ENCODE data around the gene GALNT17.

The GALNT17 gene

DNA sequence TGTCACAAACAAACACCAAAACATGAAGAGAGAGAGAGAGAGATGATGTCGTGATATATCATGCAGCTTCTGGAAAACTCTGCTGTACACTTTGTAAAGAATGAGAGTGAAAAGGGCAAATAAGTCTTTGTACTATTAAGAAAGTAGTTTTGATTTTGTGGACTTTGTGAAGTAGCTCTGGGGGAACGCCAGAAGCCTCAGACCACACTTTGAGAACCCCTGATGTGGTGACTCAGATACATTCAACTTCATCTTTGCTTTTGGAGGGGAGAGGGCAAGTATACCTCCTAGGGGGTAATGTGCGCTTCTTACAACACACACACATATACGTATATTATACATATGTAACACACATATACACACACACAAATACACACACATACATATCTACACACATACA is 84.3 kb downstream of the GALNT17 start:
- Histone ChIP-seq H3K27me3 (ENCODE audit: insufficient read depth, low read length, poor library complexity, severe bottlenecking) (no peaks in the 10 kb centered on the region), H2AFZ (ENCODE audit: low read length) (no peak overlapping the region), H3F3A (ENCODE audit: low read depth) (no peaks in the 10 kb centered on the region), H3K9me2 (replicated peaks; ENCODE audit: low read depth, low read length) (no peaks in the 10 kb centered on the region), H3K9ac (ENCODE audit: low read depth, low read length, poor library complexity, severe bottlenecking) (no peak overlapping the region), H3K36me3 (ENCODE audit: insufficient read depth, low read length) (no peaks in the 10 kb centered on the region), H4K20me1 (ENCODE audit: insufficient read depth, low read length, poor library complexity, severe bottlenecking) (no peaks in the 10 kb centered on the region), H3K4me2 (ENCODE audit: low read depth, low read length, poor library complexity, severe bottlenecking) (no peak overlapping the region), H3K4me1 (ENCODE audit: insufficient read depth, low read length, poor library complexity, severe bottlenecking) (no peaks in the 10 kb centered on the region), H3K79me2 (ENCODE audit: insufficient read depth, low read length) (no peaks in the 10 kb centered on the region), H3K9me3 (ENCODE audit: insufficient read depth, low read depth, low read length) (peaks cover 11% of the 10 kb centered on the region; the same call in 1 of the 2 replicates), H3K4me3 (ENCODE audit: low read length, poor library complexity, severe bottlenecking) (no peak overlapping the region)
- TF ChIP-seq, protein P1, sequence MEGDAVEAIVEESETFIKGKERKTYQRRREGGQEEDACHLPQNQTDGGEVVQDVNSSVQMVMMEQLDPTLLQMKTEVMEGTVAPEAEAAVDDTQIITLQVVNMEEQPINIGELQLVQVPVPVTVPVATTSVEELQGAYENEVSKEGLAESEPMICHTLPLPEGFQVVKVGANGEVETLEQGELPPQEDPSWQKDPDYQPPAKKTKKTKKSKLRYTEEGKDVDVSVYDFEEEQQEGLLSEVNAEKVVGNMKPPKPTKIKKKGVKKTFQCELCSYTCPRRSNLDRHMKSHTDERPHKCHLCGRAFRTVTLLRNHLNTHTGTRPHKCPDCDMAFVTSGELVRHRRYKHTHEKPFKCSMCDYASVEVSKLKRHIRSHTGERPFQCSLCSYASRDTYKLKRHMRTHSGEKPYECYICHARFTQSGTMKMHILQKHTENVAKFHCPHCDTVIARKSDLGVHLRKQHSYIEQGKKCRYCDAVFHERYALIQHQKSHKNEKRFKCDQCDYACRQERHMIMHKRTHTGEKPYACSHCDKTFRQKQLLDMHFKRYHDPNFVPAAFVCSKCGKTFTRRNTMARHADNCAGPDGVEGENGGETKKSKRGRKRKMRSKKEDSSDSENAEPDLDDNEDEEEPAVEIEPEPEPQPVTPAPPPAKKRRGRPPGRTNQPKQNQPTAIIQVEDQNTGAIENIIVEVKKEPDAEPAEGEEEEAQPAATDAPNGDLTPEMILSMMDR (conservative IDR thresholded peaks at IDR 0.05; ENCODE audit: low read length): no peak
- no peak for TF ChIP-seq EZH2phosphoT487 (IDR thresholded peaks at IDR 0.05; ENCODE audit: borderline replicate concordance)

DNA sequence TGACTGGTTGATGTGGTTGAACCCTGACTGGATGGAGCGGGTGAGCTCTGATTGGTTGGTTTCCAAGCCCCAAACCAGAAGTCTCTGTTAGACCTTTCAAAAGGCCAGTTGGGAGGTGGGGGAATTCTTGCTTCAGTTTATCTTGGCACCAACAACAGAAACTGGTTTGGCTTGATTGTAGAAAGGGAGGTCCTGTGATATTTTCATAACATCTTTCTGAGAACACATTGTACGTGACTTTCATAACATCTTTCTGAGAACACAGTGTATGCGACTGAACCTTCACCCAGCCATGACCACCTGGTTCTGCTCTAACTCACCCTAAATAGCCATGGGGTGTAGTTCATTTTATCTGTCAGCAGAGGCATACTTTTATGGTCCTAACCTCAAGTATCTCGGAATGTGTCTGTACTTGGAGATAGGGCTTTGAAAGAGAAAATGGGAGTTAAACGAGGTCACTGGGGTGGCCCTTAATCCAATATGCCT is 88.3 kb downstream of the GALNT17 start:
- Histone ChIP-seq H4K20me1 (ENCODE audit: insufficient read depth, low read length, poor library complexity, severe bottlenecking) (no peaks in the 10 kb centered on the region), H3K36me3 (ENCODE audit: insufficient read depth, low read length) (no peaks in the 10 kb centered on the region), H3K4me2 (ENCODE audit: low read depth, low read length, poor library complexity, severe bottlenecking) (no peak overlapping the region), H3K9ac (ENCODE audit: low read depth, low read length, poor library complexity, severe bottlenecking) (no peak overlapping the region), H2AFZ (ENCODE audit: low read length) (no peak overlapping the region), H3K9me3 (ENCODE audit: insufficient read depth, low read depth, low read length) (peaks cover 3% of the 10 kb centered on the region; the same call in 1 of the 2 replicates), H3F3A (ENCODE audit: low read depth) (no peaks in the 10 kb centered on the region), H3K27me3 (ENCODE audit: insufficient read depth, low read length, poor library complexity, severe bottlenecking) (no peaks in the 10 kb centered on the region), H3K4me1 (ENCODE audit: insufficient read depth, low read length, poor library complexity, severe bottlenecking) (no peaks in the 10 kb centered on the region), H3K4me3 (ENCODE audit: low read length, poor library complexity, severe bottlenecking) (no peak overlapping the region), H3K9me2 (replicated peaks; ENCODE audit: low read depth, low read length) (no peaks in the 10 kb centered on the region), H3K79me2 (ENCODE audit: insufficient read depth, low read length) (no peaks in the 10 kb centered on the region)
- TF ChIP-seq EZH2phosphoT487 (IDR thresholded peaks at IDR 0.05; ENCODE audit: borderline replicate concordance): no peak
- TF ChIP-seq, protein P1 (conservative IDR thresholded peaks at IDR 0.05; ENCODE audit: low read length): no peak

DNA sequence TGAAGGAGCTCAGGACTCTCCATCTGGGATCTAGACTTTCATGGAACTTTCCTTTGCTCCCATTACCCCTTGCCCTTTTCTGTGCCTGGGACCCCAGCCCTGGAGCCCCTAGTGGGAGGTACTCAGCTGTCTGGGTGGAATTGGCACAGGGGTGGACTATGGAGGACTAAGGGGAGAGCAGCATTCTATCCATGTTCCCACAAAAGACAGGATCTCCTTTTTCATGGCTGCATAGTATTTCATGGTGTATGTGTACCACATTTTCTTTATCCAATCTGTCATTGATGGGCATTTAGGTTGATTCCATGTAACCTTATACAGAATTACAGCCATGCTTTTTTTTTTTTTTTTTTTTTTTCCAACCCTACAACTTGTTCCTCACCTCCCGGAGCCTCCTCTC is 89.1 kb downstream of the GALNT17 start:
- TF ChIP-seq, protein P1 (conservative IDR thresholded peaks at IDR 0.05; ENCODE audit: low read length): no peak
- no peak for TF ChIP-seq EZH2phosphoT487 (IDR thresholded peaks at IDR 0.05; ENCODE audit: borderline replicate concordance)
- Histone ChIP-seq H3K4me1 (ENCODE audit: insufficient read depth, low read length, poor library complexity, severe bottlenecking) (no peaks in the 10 kb centered on the region), H4K20me1 (ENCODE audit: insufficient read depth, low read length, poor library complexity, severe bottlenecking) (no peaks in the 10 kb centered on the region), H3K4me2 (ENCODE audit: low read depth, low read length, poor library complexity, severe bottlenecking) (no peak overlapping the region), H3K9ac (ENCODE audit: low read depth, low read length, poor library complexity, severe bottlenecking) (no peak overlapping the region), H3F3A (ENCODE audit: low read depth) (no peaks in the 10 kb centered on the region), H2AFZ (ENCODE audit: low read length) (no peak overlapping the region), H3K36me3 (ENCODE audit: insufficient read depth, low read length) (no peaks in the 10 kb centered on the region), H3K9me3 (ENCODE audit: insufficient read depth, low read depth, low read length) (peaks cover 3% of the 10 kb centered on the region; the same call in 1 of the 2 replicates), H3K79me2 (ENCODE audit: insufficient read depth, low read length) (no peaks in the 10 kb centered on the region), H3K4me3 (ENCODE audit: low read length, poor library complexity, severe bottlenecking) (no peak overlapping the region), H3K27me3 (ENCODE audit: insufficient read depth, low read length, poor library complexity, severe bottlenecking) (no peaks in the 10 kb centered on the region), H3K9me2 (replicated peaks; ENCODE audit: low read depth, low read length) (no peaks in the 10 kb centered on the region)

Measured in Loucy (cell line).